Mesenchymal stem cell (in vitro differentiated cells and primary cell): ENCODE measurements around the gene SLC25A18. TPM values are rescaled to one million over a fixed set of nuclear protein-coding genes. Genes with fewer than 3 reads are reported as not detected.
A peak's percentile ranks its signal among the peaks of the same experiment; 100 is the strongest.

Experiments used
- DNase-seq: peaks from one replicate; pipeline ENCODE4 v3.0.0-alpha.2; 2013
- H2AFZ ChIP-seq: one replicate; pipeline ENCODE4 v1.6.1; 2013; ENCODE audit warnings: low read depth, mild to moderate bottlenecking, control low read depth, inconsistent platforms, low read length, moderate library complexity
- H2AK5ac ChIP-seq: 2 replicates; pipeline ENCODE4 v1.6.1; 2013; ENCODE audit warnings: low read length, moderate library complexity, mild to moderate bottlenecking, inconsistent platforms; ENCODE audit not compliant: severe bottlenecking
- H2BK120ac ChIP-seq: one replicate; pipeline ENCODE4 v1.6.1; 2013; ENCODE audit warnings: low read depth, mild to moderate bottlenecking, inconsistent platforms, low read length, moderate library complexity
- H2BK12ac ChIP-seq, 2 experiments: one replicate each; pipeline ENCODE4 v1.6.1; 2013; ENCODE audit warnings: inconsistent platforms in 2 of 2, low read length in 2 of 2, mild to moderate bottlenecking in 2 of 2, moderate library complexity in 2 of 2, control low read depth in 1 of 2
- H2BK15ac ChIP-seq: one replicate; pipeline ENCODE4 v1.6.1; 2013; ENCODE audit warnings: mild to moderate bottlenecking, low read depth, inconsistent platforms; ENCODE audit not compliant: poor library complexity, severe bottlenecking
- H2BK5ac ChIP-seq: 2 replicates; pipeline ENCODE4 v1.6.1; 2013; ENCODE audit warnings: low read depth, mild to moderate bottlenecking, low read length, control low read depth, inconsistent platforms; ENCODE audit not compliant: poor library complexity, severe bottlenecking
- H3K14ac ChIP-seq, 2 experiments: one replicate each; pipeline ENCODE4 v1.6.1; 2013; ENCODE audit warnings: inconsistent platforms in 2 of 2, low read length in 2 of 2, control low read depth in 1 of 2, mild to moderate bottlenecking in 1 of 2, moderate library complexity in 1 of 2
- H3K18ac ChIP-seq, 2 experiments: one replicate each; pipeline ENCODE4 v1.6.1; 2013; ENCODE audit warnings: inconsistent platforms in 2 of 2, low read length in 2 of 2, control low read depth in 1 of 2, low read depth in 1 of 2, mild to moderate bottlenecking in 1 of 2
- H3K23ac ChIP-seq, 2 experiments: one replicate each; pipeline ENCODE4 v1.6.1; 2013; ENCODE audit warnings: inconsistent platforms in 2 of 2, low read length in 2 of 2, mild to moderate bottlenecking in 2 of 2, moderate library complexity in 2 of 2, control low read depth in 1 of 2
- H3K27ac ChIP-seq: 2 replicates; pipeline ENCODE4 v1.5.1; 2013; ENCODE audit warnings: mild to moderate bottlenecking, moderate library complexity, low read length, control low read depth, inconsistent platforms; ENCODE audit not compliant: poor library complexity, severe bottlenecking
- H3K27me3 ChIP-seq, 2 experiments: 2 replicates each; pipeline versions ENCODE4 v1.6.1 to v1.7.0; 2013; ENCODE audit warnings: low read length in 2 of 2, mild to moderate bottlenecking in 2 of 2, moderate library complexity in 2 of 2, control low read depth in 1 of 2, inconsistent platforms in 1 of 2; ENCODE audit not compliant: control insufficient read depth in 1 of 2, insufficient read depth in 1 of 2
- H3K36me3 ChIP-seq, 2 experiments: 2 replicates each; pipeline versions ENCODE4 v1.6.1 to v1.7.0; 2013; ENCODE audit warnings: low read length in 2 of 2, control low read depth in 1 of 2, inconsistent platforms in 1 of 2, low read depth in 1 of 2, mild to moderate bottlenecking in 1 of 2; ENCODE audit not compliant: insufficient read depth in 2 of 2, control insufficient read depth in 1 of 2
- H3K4ac ChIP-seq, 2 experiments: one replicate each; pipeline ENCODE4 v1.6.1; 2013; ENCODE audit warnings: inconsistent platforms in 2 of 2, low read length in 2 of 2, mild to moderate bottlenecking in 2 of 2, moderate library complexity in 2 of 2, control low read depth in 1 of 2, low read depth in 1 of 2
- H3K4me1 ChIP-seq: 2 replicates; pipeline ENCODE4 v1.6.1; 2013; ENCODE audit warnings: low read depth, low read length, control low read depth; ENCODE audit not compliant: control insufficient read depth, insufficient read depth
- H3K4me2 ChIP-seq: 2 replicates; pipeline ENCODE4 v1.6.1; 2013; ENCODE audit warnings: low read length, mild to moderate bottlenecking, inconsistent platforms; ENCODE audit not compliant: poor library complexity, severe bottlenecking
- H3K4me3 ChIP-seq, 2 experiments: 2 replicates each; pipeline versions ENCODE4 v1.5.1 to v1.7.0; 2013; ENCODE audit warnings: low read length in 2 of 2, mild to moderate bottlenecking in 2 of 2, control low read depth in 1 of 2, low read depth in 1 of 2; ENCODE audit not compliant: insufficient read depth in 1 of 2
- H3K79me1 ChIP-seq: replicated peaks from 2 replicates; pipeline ENCODE4 v1.6.1; 2013; ENCODE audit warnings: mild to moderate bottlenecking, control low read depth, low read length, inconsistent platforms; ENCODE audit not compliant: poor library complexity, severe bottlenecking
- H3K9ac ChIP-seq: 2 replicates; pipeline ENCODE4 v1.7.0; 2013; ENCODE audit warnings: mild to moderate bottlenecking, low read length, moderate library complexity
- H3K9me3 ChIP-seq: 2 replicates; pipeline ENCODE4 v1.7.0; 2013; ENCODE audit warnings: mild to moderate bottlenecking, low read length; ENCODE audit not compliant: control insufficient read depth
- H4K8ac ChIP-seq: one replicate; pipeline ENCODE4 v1.6.1; 2013; ENCODE audit warnings: inconsistent platforms, mild to moderate bottlenecking, low read length, moderate library complexity
- H4K91ac ChIP-seq: one replicate; pipeline ENCODE4 v1.6.1; 2013; ENCODE audit warnings: mild to moderate bottlenecking, low read length, inconsistent platforms
- WGBS: methylation state at CpG from one replicate; pipeline ENCODE4 v1.1.7; 2013; ENCODE audit warnings: mixed read lengths; 5-methylcytosine and 5-hydroxymethylcytosine counted together
- polyA plus RNA-seq, 2 experiments: library from polyadenylated mRNA; stranded (reverse); fragments of 200-250 nt; gene quantifications; one replicate each; pipeline ENCODE4 v1.2.3, GENCODE V29; 2013

Gene SLC25A18, protein sequence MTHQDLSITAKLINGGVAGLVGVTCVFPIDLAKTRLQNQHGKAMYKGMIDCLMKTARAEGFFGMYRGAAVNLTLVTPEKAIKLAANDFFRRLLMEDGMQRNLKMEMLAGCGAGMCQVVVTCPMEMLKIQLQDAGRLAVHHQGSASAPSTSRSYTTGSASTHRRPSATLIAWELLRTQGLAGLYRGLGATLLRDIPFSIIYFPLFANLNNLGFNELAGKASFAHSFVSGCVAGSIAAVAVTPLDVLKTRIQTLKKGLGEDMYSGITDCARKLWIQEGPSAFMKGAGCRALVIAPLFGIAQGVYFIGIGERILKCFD
- 0.10 TPM for polyA plus RNA-seq (2013, experiment 1 of 2)
- polyA plus RNA-seq (2013, experiment 2 of 2), result 0.07 TPM

DNA sequence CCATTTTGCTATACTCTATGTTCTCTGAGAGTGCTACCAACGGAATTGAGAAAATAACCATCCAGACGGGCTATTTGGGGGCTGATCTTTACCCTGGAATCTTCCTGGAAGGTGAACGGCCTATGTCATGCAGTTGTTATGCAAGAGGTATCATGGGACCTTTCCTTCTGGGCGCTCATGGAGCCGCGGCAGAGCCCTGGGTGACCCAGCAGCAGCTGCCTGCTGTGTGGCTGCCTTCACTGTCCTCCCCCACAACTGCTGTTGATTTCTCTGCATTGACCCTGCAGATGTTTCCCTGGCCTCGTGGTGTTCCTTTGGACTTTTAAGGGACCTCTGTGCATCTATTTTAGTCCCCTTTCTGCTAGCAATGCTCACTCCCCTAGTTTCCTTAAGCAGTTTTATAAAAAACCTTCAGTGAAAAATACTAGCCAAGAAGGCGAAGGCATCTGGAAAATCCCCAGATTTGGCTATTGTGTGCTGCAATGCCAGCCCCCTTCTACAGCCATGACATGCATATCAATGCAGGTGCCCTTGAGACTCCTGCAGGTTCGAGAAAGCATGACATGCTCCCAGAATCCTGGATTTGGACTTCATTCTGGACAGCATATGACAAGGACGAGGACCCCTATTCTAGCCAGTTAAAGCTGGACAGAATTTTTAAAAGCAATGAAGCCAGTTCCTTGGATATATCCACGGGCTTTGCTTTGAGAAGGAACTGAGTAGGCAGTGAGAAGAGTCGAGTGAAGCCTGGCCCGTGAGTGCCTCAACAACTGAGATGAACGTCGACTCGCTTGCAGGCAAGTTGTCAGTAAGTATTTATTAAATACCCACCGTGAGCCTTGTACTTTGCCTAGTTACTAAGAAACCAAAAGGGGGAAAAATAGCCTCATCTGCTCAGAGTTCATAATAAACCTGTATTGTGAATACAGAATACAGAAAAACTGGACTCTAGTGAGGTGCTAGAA is at the start of gene SLC25A18:
SLC25A18 (plus strand) TSS at position 593 of the 965 bp plus-strand sequence. CDS start 16,447 bp downstream, outside the sequence.
- Histone ChIP-seq H4K8ac (no peak within 1 kb of the TSS), H3K9ac (peak within 1 kb of the TSS; percentile 5), H3K18ac (no peak within 1 kb of the TSS), H3K4ac (no peak within 1 kb of the TSS), H3K14ac (no peak within 1 kb of the TSS), H3K4me2 (peak within 1 kb of the TSS; percentile 12), H2BK5ac (no peak within 1 kb of the TSS), H2BK15ac (no peak within 1 kb of the TSS), H3K27ac (peak within 1 kb of the TSS; percentile 50), H3K27me3 (peaks cover 0 to 10% of the 10 kb centered on the region in 2 experiments), H2BK120ac (no peak within 1 kb of the TSS), H2AK5ac (peak within 1 kb of the TSS; percentile 74), H3K9me3 (no peaks in the 10 kb centered on the region), H3K79me1 (no peaks in the 10 kb centered on the region), H3K4me3 (peak within 1 kb of the TSS in 1 of 2 experiments; percentile 14), H2BK12ac (no peak within 1 kb of the TSS), H2AFZ (no peak within 1 kb of the TSS), H3K4me1 (peaks cover 13% of the 10 kb centered on the region), H3K36me3 (no peaks in the 10 kb centered on the region), H3K23ac (peak within 1 kb of the TSS in 1 of 2 experiments; percentile 32), H4K91ac (no peak within 1 kb of the TSS)
- 81% methylated on average over 16 of the region's 17 CpGs for WGBS
- peak; percentile 29 for DNase-seq

DNA sequence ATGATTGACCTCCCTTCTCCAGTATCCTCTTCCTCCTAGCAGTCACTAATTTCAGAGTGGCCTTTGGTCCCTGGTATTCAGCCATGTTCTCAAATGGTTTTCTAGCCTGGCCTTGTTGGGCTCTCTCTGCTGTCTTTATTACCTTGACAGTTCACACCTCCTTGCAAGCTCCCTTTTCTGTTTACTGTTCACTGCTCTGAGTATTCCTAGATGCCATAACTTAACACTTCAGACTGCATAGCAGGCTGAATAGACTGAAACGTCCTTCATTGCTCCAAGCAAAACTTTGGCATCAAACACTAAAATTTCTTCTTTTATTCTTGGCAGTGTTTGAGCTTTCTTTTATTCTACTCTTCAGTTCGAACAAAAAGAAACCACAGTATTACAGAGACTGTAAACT is 49.7 kb upstream of the SLC25A18 start:
- 76% methylated on average over 2 of the region's 2 CpGs for WGBS

DNA sequence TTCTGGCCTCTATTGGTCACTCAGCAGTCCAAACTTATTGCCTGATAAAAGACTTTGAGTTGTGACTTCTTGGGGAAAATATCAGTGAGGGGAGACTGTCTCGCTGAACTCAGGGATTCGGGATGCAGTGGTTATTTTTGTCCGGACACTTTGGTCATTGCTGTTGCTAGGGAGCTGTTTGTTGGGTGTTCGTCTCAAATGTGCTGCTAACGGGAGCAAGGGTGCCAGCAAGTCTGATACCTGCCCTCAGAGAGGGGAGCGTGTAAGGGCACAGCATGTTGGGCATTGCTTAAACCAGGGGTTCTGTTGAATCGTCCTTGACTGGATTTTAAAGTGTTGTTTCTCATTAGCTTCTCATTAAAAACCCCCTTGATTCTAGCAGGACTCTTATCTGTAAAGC is 49.2 kb upstream of the SLC25A18 start:
- Histone ChIP-seq H3K9ac (no peak overlapping the region), H3K4me3 (no peak overlapping the region), H2BK15ac (no peak overlapping the region), H4K8ac (no peak overlapping the region), H3K4me2 (no peak overlapping the region), H3K79me1 (no peaks in the 10 kb centered on the region), H3K4ac (no peak overlapping the region), H3K14ac (no peak overlapping the region), H3K18ac (no peak overlapping the region), H3K23ac (no peak overlapping the region), H2AK5ac (no peak overlapping the region), H2BK5ac (no peak overlapping the region), H2BK120ac (no peak overlapping the region), H3K27ac (no peak overlapping the region), H3K27me3 (peaks cover 15 to 45% of the 10 kb centered on the region in 2 experiments), H3K4me1 (no peaks in the 10 kb centered on the region), H2BK12ac (no peak overlapping the region), H4K91ac (peak overlapping the region; percentile 15), H3K36me3 (no peaks in the 10 kb centered on the region), H3K9me3 (no peaks in the 10 kb centered on the region), H2AFZ (no peak overlapping the region)
- 94% methylated on average over 7 of the region's 7 CpGs for WGBS
- DNase-seq, result no peak

More for the DNA sequence above, 49.7 kb upstream of the SLC25A18 start:
- Histone ChIP-seq H3K36me3 (no peaks in the 10 kb centered on the region), H3K9me3 (no peaks in the 10 kb centered on the region), H2AK5ac (no peak overlapping the region), H3K9ac (no peak overlapping the region), H3K27me3 (peaks cover 11 to 42% of the 10 kb centered on the region in 2 experiments), H3K4me3 (no peak overlapping the region), H3K27ac (no peak overlapping the region), H3K79me1 (no peaks in the 10 kb centered on the region), H2AFZ (no peak overlapping the region), H2BK12ac (no peak overlapping the region), H4K91ac (no peak overlapping the region), H4K8ac (no peak overlapping the region), H3K4me1 (no peaks in the 10 kb centered on the region), H2BK5ac (no peak overlapping the region), H3K4me2 (no peak overlapping the region), H3K14ac (no peak overlapping the region), H3K18ac (no peak overlapping the region), H2BK15ac (no peak overlapping the region), H2BK120ac (no peak overlapping the region), H3K4ac (no peak overlapping the region), H3K23ac (no peak overlapping the region)
- no peak for DNase-seq

DNA sequence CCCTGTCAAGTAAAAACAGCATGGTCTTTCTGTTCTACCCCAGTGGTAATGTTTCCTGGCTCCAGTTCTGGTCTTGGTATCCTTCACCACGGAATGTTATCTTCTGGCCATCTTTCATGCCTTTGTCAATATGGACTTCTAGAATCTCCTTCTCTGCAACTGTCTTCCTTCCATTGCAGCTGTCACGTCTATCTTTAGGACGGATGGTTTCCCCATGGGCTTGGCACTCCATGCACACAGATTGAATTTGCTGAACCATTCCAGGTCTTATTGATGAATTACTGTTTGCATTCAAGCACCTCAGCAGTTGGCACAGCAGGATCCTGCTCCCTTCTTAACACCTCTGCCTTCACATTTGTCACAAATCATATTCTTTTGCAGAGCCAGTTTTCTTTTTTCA is 44.9 kb upstream of the SLC25A18 start:
- H3K4me3 ChIP-seq, result no peak overlapping the region
- DNase-seq, result no peak
- no peaks in the 10 kb centered on the region for H3K36me3 ChIP-seq
- H3K79me1 ChIP-seq, result no peaks in the 10 kb centered on the region
- H3K18ac ChIP-seq, result no peak overlapping the region
- H2AFZ ChIP-seq, result no peak overlapping the region
- WGBS, result 71% methylated on average over 3 of the region's 3 CpGs
- H4K8ac ChIP-seq, result no peak overlapping the region
- H3K27ac ChIP-seq, result no peak overlapping the region
- H2BK5ac ChIP-seq, result no peak overlapping the region
- H2BK15ac ChIP-seq, result no peak overlapping the region
- H2AK5ac ChIP-seq, result no peak overlapping the region
- no peak overlapping the region for H2BK120ac ChIP-seq
- H2BK12ac ChIP-seq, result no peak overlapping the region
- no peaks in the 10 kb centered on the region for H3K4me1 ChIP-seq
- H3K9me3 ChIP-seq, result no peaks in the 10 kb centered on the region
- H3K23ac ChIP-seq, result no peak overlapping the region
- H3K4me2 ChIP-seq, result no peak overlapping the region
- no peak overlapping the region for H3K4ac ChIP-seq
- no peak overlapping the region for H3K14ac ChIP-seq
- no peak overlapping the region for H3K9ac ChIP-seq
- peaks cover 15 to 22% of the 10 kb centered on the region in 2 experiments for H3K27me3 ChIP-seq
- no peak overlapping the region for H4K91ac ChIP-seq
